IPS-20b (cell line): ENCODE data around the gene IFRD2.
"Not testable (repeated sequence)": the region's sequence is repeated elsewhere in the genome, so short reads cannot be mapped to it uniquely, and the experiment has no call there.

Experiments used
- H3K27ac ChIP-seq: one replicate; pipeline ENCODE4 v1.5.1; 2013; ENCODE audit warnings: low read length
- H3K27me3 ChIP-seq: 2 replicates; pipeline ENCODE4 v1.6.1; 2013; ENCODE audit warnings: mild to moderate bottlenecking, low read length, inconsistent platforms; ENCODE audit not compliant: insufficient read depth
- H3K36me3 ChIP-seq: 2 replicates; pipeline ENCODE4 v1.6.1; 2013; ENCODE audit warnings: low read depth, mild to moderate bottlenecking, inconsistent platforms, low read length, moderate library complexity; ENCODE audit not compliant: insufficient read depth
- H3K4me1 ChIP-seq: 2 replicates; pipeline ENCODE4 v1.6.1; 2013; ENCODE audit warnings: mild to moderate bottlenecking, control low read depth, inconsistent platforms, low read length, moderate library complexity; ENCODE audit not compliant: insufficient read depth
- H3K4me3 ChIP-seq: 2 replicates; pipeline ENCODE4 v1.5.1; 2013; ENCODE audit warnings: mild to moderate bottlenecking, low read length, inconsistent platforms
- H3K9ac ChIP-seq: 2 replicates; pipeline ENCODE4 v1.6.1; 2013; ENCODE audit warnings: low read depth, mild to moderate bottlenecking, inconsistent platforms, low read length, moderate library complexity
- H3K9me3 ChIP-seq: 2 replicates; pipeline ENCODE4 v1.6.1; 2013; ENCODE audit warnings: mild to moderate bottlenecking, low read depth, low read length, inconsistent platforms; ENCODE audit not compliant: insufficient read depth

IFRD2 gene

GRCh38 chr3:50275141-50275995 is 16.9 kb downstream of the IFRD2 start:
- no peaks in the 10 kb centered on the region for H3K36me3 ChIP-seq
- H3K27ac ChIP-seq = no peak overlapping the region
- H3K4me3 ChIP-seq = peak overlapping the region; percentile 22; the same call in 1 of the 2 replicates
- H3K27me3 ChIP-seq = peaks cover 52% of the 10 kb centered on the region
- no peaks in the 10 kb centered on the region for H3K4me1 ChIP-seq
- H3K9ac ChIP-seq = no peak overlapping the region
- no peaks in the 10 kb centered on the region for H3K9me3 ChIP-seq

GRCh38 chr3:50274371-50275104 is 17.7 kb downstream of the IFRD2 start:
- Histone ChIP-seq H3K4me3 (no peak overlapping the region; the same call in 1 of the 2 replicates), H3K4me1 (0 out of 2 replicates have a peak, but pooled peaks cover 3% of the 10 kb centered on the region), H3K9ac (no peak overlapping the region), H3K9me3 (no peaks in the 10 kb centered on the region), H3K36me3 (no peaks in the 10 kb centered on the region), H3K27ac (no peak overlapping the region), H3K27me3 (peaks cover 52% of the 10 kb centered on the region)

GRCh38 chr3:50273689-50274065 is 18.6 kb downstream of the IFRD2 start:
- H3K27ac ChIP-seq = no peak overlapping the region
- H3K36me3 ChIP-seq = no peaks in the 10 kb centered on the region
- H3K4me3 ChIP-seq = no peak overlapping the region
- H3K9ac ChIP-seq = no peak overlapping the region
- H3K27me3 ChIP-seq = peaks cover 52% of the 10 kb centered on the region
- no peaks in the 10 kb centered on the region for H3K9me3 ChIP-seq
- 0 out of 2 replicates have a peak, but pooled peaks cover 7% of the 10 kb centered on the region for H3K4me1 ChIP-seq

GRCh38 chr3:50272911-50273688 is 19.1 kb downstream of the IFRD2 start:
- peaks cover 48% of the 10 kb centered on the region for H3K27me3 ChIP-seq
- H3K36me3 ChIP-seq = no peaks in the 10 kb centered on the region
- H3K27ac ChIP-seq = no peak overlapping the region
- H3K4me1 ChIP-seq = 0 out of 2 replicates have a peak, but pooled peaks cover 10% of the 10 kb centered on the region
- no peak overlapping the region for H3K9ac ChIP-seq
- H3K4me3 ChIP-seq = peak overlapping the region; percentile 36; the same call in 1 of the 2 replicates
- no peaks in the 10 kb centered on the region for H3K9me3 ChIP-seq

- not testable (repeated sequence) for H3K4me3 ChIP-seq, H3K9ac ChIP-seq, H3K9me3 ChIP-seq, H3K36me3 ChIP-seq, H3K27ac ChIP-seq
- peaks cover 16% of the 10 kb centered on the region; the same call in 1 of the 2 replicates for H3K4me1 ChIP-seq
- H3K27me3 ChIP-seq = peaks cover 44% of the 10 kb centered on the region
Observed at GRCh38 chr3:50272538-50272910, 19.7 kb downstream of the IFRD2 start.

GRCh38 chr3:50271314-50271936 is 20.8 kb downstream of the IFRD2 start:
- H3K4me3 ChIP-seq = no peak overlapping the region
- H3K9me3 ChIP-seq = no peaks in the 10 kb centered on the region
- H3K27ac ChIP-seq = no peak overlapping the region
- no peak overlapping the region for H3K9ac ChIP-seq
- H3K27me3 ChIP-seq = peaks cover 36% of the 10 kb centered on the region
- no peaks in the 10 kb centered on the region for H3K36me3 ChIP-seq
- peaks cover 20% of the 10 kb centered on the region; the same call in 1 of the 2 replicates for H3K4me1 ChIP-seq

- Histone ChIP-seq H3K27ac (no peak overlapping the region), H3K4me3 (no peak overlapping the region), H3K4me1 (peaks cover 20% of the 10 kb centered on the region; the same call in 1 of the 2 replicates)
Observed at GRCh38 chr3:50270422-50271224, 21.6 kb downstream of the IFRD2 start.

GRCh38 chr3:50269977-50270413 is 22.2 kb downstream of the IFRD2 start:
- peaks cover 26% of the 10 kb centered on the region; the same call in 1 of the 2 replicates for H3K4me1 ChIP-seq
- H3K27ac ChIP-seq = no peak overlapping the region
- peaks cover 22% of the 10 kb centered on the region for H3K27me3 ChIP-seq
- H3K4me3 ChIP-seq = no peak overlapping the region
- H3K9ac ChIP-seq = no peak overlapping the region
- no peaks in the 10 kb centered on the region for H3K9me3 ChIP-seq
- no peaks in the 10 kb centered on the region for H3K36me3 ChIP-seq

More at GRCh38 chr3:50270422-50271224, 21.6 kb downstream of the IFRD2 start:
- no peaks in the 10 kb centered on the region for H3K36me3 ChIP-seq
- H3K27me3 ChIP-seq = peaks cover 28% of the 10 kb centered on the region
- H3K9me3 ChIP-seq = no peaks in the 10 kb centered on the region
- no peak overlapping the region for H3K9ac ChIP-seq

GRCh38 chr3:50269460-50269859 is 22.8 kb downstream of the IFRD2 start:
- 0 out of 2 replicates have a peak overlapping the region, but pooled peaks have one; percentile 2 for H3K9ac ChIP-seq
- H3K36me3 ChIP-seq = no peaks in the 10 kb centered on the region
- peaks cover 16% of the 10 kb centered on the region for H3K27me3 ChIP-seq
- no peak overlapping the region for H3K4me3 ChIP-seq
- H3K4me1 ChIP-seq = peaks cover 27% of the 10 kb centered on the region; the same call in 1 of the 2 replicates
- no peak overlapping the region for H3K27ac ChIP-seq
- H3K9me3 ChIP-seq = no peaks in the 10 kb centered on the region

- Histone ChIP-seq H3K9ac (0 out of 2 replicates have a peak within 1 kb of the TSS, but pooled peaks have one; percentile 2), H3K36me3 (no peaks in the 10 kb centered on the region), H3K4me1 (peaks cover 32% of the 10 kb centered on the region; the same call in 1 of the 2 replicates), H3K4me3 (no peak within 1 kb of the TSS), H3K27ac (no peak within 1 kb of the TSS), H3K9me3 (no peaks in the 10 kb centered on the region), H3K27me3 (peaks cover 10% of the 10 kb centered on the region)
Observed at GRCh38 chr3:50268703-50269451, 23.4 kb downstream of the IFRD2 start, which contains the start of gene SEMA3B. Gene SEMA3B, plus strand, starts transcription at chr3:50269147. Its CDS starts 94 bp downstream, at chr3:50269241.
